Activated CD4-positive, alpha-beta T cell treated with anti-CD3 and anti-CD28 coated beads for 1 hour (primary cell): Measurements from ENCODE around the gene SLC7A14.

Experiments used
- DNase-seq: peaks from one replicate; pipeline ENCODE4 v3.0.0-alpha.2; 2020

Gene SLC7A14

DNA sequence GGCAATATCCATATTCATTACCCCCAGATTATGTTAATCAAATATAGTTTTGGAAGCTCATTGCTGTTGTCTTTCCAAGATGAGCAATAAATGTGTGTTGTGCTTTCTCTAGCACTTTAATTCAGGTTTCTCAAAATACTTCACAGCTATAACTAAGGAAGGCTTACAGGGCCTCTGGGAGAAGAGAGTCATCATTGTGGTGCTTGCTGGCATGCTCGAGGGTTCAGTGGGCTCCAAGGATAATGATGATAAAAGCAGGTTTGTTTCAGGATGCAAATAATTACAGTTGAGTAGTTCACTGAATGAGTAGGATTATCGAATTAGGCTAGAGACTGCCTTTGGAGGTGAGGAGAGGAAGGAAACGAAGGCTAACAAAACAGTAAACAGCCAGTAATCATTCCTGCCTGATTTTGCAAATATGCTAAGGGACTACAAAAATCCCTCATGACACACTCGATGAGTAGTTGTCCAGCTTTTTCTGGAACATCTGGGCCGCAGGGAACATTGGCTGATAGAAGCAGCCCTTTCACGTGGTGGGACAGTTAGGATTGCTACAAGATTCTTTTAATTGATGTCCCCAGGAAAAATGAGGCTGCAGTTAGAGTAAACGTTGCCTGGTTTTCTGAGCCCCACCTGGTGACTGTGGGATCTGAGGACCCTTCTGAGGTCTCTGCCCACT is 54.1 kb downstream of the SLC7A14 start:
- DNase-seq: no peak

DNA sequence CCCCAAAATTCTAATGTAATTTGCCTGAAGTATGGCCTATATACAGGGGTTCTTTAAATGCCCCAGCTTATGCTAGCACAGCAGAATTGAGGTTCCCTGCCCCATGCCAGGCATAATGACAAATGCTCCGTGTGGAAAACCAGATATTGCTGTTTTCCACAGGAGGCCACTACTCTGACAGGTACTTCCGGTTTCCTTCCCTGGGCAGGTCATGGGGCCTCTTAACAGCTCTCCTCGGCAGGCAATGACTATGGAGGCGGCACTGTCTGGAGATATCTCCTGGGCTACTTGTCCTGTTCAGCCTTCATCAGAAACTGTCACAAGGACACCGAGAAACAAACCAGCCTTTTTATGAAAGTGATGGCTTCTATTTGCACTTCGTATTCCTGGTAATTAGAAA is 54.8 kb downstream of the SLC7A14 start:
- no peak for DNase-seq

DNA sequence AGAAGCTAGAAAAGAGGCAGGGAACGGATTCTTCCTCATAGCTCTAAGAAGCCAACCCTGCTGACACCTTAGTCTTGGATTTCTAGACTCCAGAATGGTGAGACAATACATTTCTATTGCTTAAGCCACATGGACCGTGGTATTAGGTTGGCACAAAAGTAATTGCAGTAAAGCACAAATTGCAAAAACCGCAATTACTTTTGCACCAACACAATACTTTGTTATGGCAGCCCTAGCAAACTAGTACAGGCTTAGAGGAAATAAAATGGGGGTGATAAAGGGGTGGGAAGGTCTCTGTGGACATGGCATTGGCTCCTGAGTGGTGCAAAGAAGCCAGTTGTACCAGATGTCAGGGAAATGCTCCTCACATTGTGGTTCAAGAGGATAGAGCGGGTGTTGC is 56.0 kb downstream of the SLC7A14 start:
- no peak for DNase-seq

DNA sequence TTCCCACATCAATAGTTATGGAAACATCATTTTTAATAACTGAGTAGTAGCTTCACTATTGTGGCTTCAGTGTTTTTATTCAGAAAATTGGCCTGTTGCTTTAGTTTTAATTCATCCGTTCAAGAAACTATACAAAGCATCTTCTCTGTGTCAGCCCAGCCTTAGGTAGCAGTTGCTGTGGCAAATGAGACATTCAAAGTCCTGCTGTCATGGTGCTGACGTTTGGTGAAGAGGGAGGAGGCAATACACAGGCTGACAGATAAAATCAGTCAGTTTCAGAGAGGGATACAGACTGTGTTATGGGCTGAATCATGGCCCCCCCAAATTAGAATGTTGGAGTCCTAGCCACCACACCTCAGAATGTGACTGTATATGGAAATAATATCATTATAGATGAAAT is 56.5 kb downstream of the SLC7A14 start:
- no peak for DNase-seq

DNA sequence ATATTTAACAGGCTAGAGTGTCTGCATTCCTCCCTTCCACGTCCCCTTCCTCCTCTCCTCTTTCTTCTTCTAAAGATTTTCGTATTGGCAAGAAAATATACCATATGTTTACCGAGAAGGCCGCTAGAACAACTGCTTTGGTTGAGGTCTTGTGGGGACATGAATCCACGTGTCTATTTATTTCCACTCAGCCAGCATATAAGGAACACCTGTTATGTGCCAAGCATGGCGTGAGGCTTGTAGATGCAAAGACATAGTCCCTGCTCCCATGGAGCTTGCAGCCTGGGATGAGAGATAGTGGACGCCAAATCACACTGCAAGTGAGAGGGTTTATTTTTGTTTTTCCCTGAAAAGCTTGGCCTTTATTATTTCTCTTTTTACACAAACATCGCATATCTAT is 57.1 kb downstream of the SLC7A14 start:
- DNase-seq: no peak

DNA sequence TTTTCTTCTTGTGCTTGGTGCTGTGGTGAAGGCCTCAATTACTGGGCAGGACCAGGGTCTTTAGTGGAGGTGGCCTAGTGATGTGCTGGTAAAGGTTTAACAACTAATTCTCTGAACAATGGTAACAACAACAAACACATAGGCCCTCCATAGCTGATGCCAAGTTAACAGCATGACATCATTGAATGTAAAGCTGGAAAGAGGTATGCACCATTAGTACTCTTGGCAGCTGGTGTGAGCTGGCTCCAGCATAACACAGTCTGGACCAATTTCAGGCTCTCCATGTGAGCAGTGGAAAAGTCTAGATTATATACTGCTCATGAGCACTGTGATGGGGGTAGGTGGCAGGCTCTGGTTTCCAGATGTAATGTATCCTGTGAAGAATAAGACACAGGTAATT is 61.8 kb downstream of the SLC7A14 start:
- DNase-seq: no peak

DNA sequence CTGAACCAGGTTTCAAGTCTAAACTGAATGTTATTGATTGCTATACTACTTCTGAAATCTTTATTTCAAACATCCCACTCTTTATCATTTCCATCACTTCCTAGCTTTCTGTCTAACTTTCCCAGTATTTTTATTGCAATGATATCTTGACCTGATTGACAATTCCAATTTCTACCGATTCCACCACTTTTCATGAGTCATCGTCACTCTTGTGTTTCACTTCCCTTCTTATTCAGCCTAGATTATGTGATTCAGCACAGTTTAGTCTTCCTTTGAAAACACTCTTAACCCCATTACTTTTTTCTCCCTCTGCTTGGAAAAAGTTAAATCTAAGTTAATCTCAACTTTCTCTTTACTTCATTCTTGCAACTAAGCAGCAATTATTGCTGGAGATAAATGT is 62.6 kb downstream of the SLC7A14 start:
- DNase-seq: no peak

DNA sequence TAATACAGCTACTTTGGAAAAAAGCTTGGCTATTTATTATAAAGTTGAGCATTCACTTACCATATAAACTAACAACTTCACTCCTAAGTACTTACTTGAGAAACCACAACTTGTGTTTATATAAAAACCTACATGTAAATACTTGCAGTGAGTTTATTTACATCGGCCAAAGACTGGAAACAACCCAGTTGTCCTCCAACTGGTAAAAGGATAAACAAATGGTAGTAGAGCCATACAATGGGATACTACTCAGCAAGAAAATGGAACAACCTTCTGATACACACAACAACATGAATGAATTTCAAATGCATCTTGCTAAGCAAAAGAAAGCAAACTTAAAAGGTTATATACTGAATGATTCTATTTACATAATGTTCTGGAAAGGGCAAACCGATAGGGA is 63.7 kb downstream of the SLC7A14 start:
- DNase-seq: no peak

DNA sequence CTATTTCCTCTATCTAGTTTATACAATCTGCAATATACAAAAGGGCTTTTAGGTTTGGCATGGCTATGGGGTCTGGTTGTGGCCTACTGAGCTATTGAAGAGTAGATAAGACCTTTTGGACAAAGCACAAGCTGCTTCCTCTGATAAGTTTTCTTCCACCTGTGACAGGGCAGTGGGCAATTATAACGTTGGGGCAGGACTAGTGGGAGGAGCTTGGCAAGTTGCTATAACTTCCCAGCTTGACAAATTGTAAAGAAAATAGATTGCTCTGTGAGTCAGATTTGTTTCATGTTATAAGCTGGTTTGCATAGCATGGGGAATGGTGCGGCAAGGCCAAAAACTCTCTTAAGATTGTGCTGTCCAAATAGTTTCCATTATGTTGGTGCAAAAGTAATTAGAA is 64.9 kb downstream of the SLC7A14 start:
- no peak for DNase-seq

DNA sequence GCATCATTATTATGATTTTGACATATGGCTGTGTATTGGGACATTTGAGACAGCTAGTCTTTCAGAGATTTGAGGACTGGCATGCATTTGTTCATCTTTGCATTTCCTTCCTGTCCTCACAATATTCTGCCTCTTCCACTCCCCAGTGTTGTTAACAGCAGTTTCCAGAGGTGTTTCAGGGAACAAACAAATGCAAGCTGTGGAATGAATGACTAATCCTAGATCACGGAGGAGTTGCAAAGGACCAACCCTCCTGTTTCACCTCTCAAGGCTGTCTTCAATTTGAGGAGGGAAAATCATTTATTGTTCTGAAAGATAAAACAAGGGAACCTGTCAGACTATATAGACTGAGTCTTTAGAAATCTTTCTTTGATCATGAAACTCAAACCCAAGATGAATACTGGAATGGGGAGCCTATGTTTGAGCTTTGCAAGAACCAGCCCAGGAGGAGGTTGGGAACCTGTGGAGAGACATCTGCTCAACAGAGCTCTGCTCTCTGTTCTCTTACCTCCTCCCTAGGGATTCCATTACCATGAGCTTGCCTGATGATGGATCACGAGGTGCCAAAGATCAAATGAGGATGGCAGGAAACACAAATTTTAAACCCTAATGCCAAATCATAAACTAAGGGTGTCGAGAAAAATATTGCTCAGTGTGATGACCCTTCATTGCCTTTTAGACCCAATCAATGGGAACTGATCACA is 68.5 kb downstream of the SLC7A14 start:
- DNase-seq: no peak

DNA sequence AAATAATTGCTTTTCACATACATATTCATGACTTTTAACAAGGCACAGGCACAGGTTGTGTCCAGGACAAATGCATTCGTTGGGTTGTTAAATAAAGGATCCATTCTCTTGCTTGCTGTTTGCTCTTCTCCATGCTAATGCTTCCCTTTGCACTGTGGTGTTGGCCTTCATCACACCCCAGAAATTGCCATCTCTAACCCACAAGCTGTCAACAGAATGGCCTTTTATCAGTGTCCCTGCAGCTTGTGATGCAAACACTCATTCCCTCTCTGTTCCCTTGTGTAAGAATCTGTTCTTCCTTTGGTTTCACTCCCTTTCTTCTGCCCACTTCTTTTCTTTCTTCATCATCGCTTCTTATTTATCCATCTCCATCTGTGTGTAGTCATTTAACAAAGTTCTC is 72.2 kb downstream of the SLC7A14 start:
- DNase-seq: no peak

DNA sequence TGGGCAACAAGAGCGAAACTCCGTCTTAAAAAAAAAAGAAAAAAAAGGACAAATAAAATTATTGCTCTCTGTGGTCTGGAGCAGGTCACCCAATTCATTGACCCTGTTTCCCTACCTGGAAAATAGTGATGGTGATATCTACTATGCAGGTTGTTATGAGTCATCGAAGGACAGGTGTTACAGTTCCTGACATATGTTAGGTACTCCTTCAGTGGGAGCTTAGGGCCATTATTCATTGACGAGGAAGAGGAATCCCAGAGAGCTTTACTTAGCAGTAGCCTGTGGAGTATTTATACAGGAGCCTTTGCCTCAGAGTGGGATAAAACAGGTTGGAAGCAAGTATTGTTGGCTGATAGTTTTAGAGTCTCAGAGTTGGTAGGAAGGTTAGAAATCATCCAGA is 74.5 kb downstream of the SLC7A14 start:
- no peak for DNase-seq

DNA sequence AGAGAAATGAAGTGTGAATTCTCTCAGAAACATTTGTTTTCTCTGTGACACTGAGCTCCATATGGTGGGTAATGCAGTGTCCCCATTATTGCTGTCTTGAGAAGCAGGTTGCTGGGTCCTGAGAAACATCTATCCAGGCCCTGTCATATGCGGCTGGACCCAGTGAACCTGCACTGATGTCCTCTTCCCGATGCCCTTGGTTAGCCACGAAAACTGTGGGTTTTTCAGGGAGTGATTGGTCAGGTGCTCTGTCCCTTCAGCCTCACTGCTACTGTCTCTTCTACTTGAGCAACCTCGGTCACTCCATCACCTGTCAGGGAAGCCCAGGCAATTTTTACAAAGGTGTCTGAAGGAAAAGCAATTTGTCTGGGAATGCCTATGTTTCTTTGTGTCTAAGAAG is 77.0 kb downstream of the SLC7A14 start:
- no peak for DNase-seq

DNA sequence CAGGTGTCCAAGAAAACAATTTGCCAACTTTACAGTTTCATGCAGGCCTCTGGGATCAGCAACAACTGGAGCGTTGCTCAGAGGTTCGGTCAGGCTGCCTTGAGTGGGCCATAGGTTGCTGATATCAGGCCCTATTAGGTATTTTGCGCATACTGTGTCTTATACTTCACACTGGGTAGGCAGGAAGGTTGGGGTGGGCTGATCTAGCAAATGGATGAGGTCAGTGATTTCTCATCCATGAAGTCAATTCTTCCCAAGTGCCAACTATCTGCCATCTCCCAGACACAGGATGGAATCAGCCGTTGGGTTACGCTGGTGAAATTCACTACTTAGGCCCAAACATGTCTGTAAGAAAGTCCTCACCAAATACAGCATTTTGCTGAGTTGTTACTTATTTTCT is 77.6 kb downstream of the SLC7A14 start:
- DNase-seq: no peak

DNA sequence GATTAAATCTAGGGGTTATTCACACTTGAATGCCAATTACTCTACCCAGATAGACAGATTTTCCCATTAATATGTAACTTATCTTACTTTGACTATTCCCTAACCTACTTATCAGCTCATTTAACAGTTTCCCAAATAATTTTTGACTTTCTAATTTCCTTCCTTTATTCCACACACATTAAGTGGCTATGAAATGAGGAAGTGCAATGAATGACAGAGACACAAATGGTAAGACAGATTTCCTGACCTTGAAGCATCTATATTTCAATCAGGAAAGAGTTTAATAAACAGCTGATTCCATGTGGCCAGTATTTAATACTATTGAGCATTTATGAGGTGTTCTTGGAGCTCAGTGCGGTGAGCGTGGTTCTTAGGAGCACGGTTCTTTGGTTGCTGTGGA is 78.8 kb downstream of the SLC7A14 start:
- no peak for DNase-seq

DNA sequence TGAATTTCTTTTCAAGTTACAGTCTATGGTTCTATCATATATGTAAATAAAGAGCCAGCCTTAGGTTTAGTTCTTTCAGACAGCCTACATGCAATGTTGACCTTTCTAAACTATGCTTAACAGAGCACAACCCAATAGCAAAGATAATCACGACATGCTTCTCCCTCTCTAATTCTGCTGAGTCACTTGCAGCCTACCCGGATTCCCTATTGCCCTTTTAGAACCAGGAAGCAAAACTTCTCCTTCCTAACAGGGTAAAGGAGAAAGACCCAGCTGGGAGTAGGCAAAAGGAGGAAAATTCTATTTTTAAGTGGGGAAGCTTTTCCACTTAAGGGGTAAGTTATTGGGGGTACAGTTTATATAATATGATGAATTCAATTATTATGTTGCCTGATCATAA is 79.3 kb downstream of the SLC7A14 start:
- no peak for DNase-seq

DNA sequence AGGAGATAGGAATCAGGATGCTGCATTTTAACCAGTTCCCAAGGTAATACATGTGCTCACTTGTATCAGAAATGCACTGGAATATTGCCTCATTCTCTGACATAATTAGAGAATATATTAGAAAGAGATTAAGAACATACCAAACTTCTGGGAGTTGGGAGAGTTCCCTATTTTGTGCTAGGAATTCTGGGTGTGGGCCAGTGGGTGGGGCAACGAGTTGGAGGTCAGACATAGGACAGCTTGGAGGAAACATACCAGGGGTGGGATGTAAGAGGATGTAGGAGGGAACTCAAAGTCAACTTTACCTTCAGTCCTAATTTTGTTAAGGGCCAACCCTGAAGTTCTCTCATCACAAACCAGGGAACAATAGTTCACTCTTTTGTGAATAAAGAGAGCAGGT is 83.6 kb downstream of the SLC7A14 start:
- no peak for DNase-seq

DNA sequence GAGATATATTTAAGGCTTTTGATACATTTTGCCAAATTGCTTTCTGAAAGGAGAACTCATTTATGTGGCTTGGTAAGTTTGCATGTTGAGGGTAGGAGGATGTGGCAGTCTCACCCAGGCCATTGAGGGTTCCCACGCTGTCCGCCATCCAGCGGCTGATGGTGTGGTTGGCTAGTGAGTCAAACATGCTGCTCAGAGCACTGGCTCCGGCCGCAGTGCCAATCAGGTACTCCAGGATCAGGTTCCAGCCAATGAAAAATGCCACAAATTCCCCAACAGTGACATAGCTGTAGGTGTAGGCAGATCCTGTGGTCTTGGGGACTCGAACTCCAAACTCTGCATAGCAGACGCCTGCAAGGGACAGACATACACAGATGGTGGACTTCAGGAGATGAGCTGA is 84.9 kb downstream of the SLC7A14 start:
- no peak for DNase-seq

DNA sequence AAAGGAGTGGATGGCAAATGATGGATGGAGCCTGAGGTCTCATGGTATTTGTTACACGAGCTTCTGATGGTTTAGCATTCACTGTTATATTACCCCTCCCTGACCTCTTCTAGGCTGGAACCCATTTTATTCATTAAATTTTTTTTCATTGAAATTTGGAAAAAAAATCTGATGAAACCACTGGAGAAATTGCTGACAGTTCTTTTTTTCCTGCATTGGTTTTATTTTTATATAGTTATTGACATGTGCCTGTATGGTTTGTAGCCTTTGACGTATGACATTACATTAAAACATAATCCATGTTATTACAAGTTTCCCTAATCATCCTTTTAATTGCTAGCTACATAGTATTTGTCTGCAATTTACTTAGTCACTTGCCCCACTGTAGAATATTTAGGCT is 85.4 kb downstream of the SLC7A14 start:
- no peak for DNase-seq

DNA sequence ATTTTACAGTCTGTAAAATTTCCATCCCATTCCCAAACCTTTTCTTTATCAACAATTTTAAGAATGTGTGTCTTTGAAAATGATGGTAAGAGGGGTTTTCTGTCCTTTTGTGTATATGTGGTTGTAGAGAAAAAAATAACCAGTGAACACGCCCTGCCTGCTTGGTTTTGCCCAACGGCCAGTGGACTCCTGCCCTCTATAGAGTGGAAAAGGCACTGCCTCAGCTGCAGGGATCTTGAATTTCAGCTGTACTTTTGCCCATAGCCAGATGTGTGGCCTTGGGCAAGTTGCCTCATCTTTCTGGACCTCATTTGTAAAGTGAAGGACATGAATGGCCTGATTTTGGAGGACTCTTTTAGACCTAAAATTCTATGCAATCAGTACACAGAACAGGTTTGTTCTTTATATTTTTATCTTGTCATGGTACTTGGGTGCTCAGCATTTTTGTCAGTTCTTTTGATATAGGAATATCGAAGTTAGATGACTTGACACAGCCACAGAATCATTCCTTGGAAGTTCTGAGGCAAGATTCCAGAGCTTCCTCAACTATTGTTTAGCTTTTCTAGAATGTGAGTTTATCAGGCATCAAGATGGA is 86.2 kb downstream of the SLC7A14 start:
- DNase-seq: no peak

DNA sequence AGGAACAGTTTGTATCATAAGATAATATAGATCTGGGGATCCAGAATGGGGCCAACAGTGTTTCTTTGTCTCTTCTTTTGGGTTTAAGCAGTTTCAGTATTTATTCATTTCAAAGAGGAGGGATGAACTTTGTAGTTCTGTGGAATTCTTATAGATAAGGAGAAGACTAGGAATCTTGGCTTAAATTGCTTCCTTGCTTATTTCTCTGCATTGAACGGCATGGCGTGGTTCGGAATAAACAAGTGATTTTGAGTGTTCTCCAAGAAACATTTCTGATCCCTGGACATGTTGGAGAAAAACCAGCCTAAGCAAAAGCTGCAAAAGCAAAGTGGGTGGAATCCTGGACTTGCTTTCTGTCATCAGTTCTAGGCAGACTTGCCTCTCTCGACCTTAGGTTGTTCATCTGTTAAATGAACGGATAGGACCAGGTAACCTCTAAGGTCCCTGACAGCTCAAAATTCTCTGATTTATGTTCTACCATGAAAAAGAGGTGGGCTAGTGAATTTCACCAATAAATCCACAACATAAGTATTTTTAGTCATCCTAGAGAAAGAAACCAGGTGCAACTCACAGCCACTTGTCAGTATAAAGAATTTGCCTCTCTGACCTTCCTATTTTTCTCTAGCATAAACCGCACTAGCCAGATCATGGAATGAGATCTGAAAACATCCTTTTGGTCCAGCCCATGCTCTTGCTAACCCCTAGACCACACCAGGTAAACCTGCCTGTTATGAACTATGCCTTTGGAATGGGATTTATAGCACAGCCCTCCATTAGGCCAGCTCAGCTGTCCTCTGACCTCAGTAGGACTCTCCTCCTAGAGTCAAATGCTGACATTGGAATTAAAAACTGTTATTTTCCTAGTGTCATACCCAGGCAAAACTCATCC is 88.4 kb downstream of the SLC7A14 start:
- DNase-seq: no peak

DNA sequence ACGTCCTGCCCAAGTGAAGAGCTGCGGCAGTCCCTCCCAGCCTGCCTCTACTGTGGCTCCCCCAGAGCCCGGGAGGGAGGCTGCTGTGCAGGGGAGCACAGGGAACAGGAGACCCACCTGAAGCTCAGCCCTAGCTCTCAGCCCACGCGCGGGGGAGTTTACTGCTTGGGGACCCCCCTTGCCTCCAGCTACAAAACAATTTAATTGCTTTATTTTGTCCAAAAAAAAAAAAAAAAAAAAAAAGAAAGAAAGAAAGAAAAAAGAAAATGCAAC is 89.1 kb downstream of the SLC7A14 start:
- no peak for DNase-seq

DNA sequence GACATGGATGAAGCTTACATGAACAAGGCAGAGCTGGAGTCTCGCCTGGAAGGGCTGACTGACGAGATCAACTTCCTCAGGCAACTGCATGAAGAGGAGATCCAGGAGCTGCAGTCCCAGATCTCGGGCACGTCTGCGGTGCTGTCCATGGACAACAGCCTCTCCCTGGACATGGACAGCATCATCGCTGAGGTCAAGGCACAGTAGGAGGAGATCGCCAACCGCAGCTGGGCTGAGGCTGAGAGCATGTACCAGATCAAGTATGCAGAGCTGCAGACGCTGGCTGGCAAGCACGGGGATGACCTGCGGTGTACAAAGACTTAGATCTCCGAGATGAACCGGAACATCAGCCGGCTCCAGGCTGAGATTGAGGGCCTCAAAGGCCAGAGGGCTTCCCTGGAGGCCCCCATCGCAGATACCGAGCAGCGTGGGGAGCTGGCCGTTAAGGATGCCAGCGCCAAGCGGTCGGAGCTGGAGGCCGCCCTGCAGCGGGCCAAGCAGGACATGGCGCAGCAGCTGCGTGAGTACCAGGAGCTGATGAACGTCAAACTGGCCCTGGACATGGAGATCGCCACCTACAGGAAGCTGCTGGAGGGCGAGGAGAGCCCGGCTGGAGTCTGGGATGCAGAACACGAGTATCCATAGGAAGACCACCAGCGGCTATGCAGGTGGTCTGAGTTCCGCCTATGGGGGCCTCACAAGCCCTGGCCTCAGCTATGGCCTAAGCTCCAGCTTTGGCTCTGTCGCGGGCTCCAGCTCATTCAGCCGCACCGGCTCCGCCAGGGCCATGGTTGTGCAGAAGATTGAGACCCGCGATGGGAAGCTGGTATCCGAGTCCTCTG is 89.6 kb downstream of the SLC7A14 start:
- no peak for DNase-seq
